Heart right ventricle (tissue), 16 donors: ENCODE data around the gene LRP2. TPM values are rescaled to one million over a fixed set of nuclear protein-coding genes. Genes with fewer than 3 reads are reported as not detected.

Experiments
- ATAC-seq, 8 donors: fragments of 200-7000 bp; cut with Tn5 transposase; one replicate each; pipeline ENCODE4 v1.9.1; 2020; ENCODE audit warnings: mild to moderate bottlenecking in 8 of 8, moderate library complexity in 8 of 8, moderate number of reproducible peaks in 1 of 8
- DNase-seq, 2 donors: peaks; one replicate each; pipeline ENCODE4 v3.0.0-alpha.2; 2020
- H3K27ac ChIP-seq, 10 donors: fragments of 200-600 bp; sonication (generic) in 2 of 10; one replicate each; pipeline versions ENCODE4 v1.5.0 to v1.8.0; 2020 to 2022; ENCODE audit warnings: mild to moderate bottlenecking in 3 of 10
- H3K27me3 ChIP-seq, 7 donors: fragments of 200-600 bp; one replicate each; pipeline ENCODE4 v1.8.0; 2021 to 2022; ENCODE audit warnings: mild to moderate bottlenecking in 2 of 7
- H3K36me3 ChIP-seq, 9 donors: fragments of 200-600 bp; sonication (generic) in 1 of 9; one replicate each; pipeline versions ENCODE4 v1.5.0 to v1.8.0; 2020 to 2022; ENCODE audit warnings: mild to moderate bottlenecking in 2 of 9
- H3K4me1 ChIP-seq, 9 donors: fragments of 200-600 bp; sonication (generic) in 1 of 9; one replicate each; pipeline versions ENCODE4 v1.5.0 to v1.8.0; 2020 to 2022; ENCODE audit warnings: mild to moderate bottlenecking in 4 of 9
- H3K4me3 ChIP-seq, 10 donors: fragments of 200-600 bp; sonication (generic) in 2 of 10; one replicate each; pipeline versions ENCODE4 v1.5.0 to v1.8.0; 2020 to 2022; ENCODE audit warnings: mild to moderate bottlenecking in 7 of 10, moderate library complexity in 2 of 10
- H3K9me3 ChIP-seq, 11 donors: fragments of 200-600 bp in 10 of 11; sonication (generic) in 2 of 11; one replicate each; pipeline versions ENCODE4 v1.5.0 to v1.8.0; 2013 to 2022; ENCODE audit warnings: mild to moderate bottlenecking in 2 of 11, control low read depth in 1 of 11, moderate library complexity in 1 of 11
- WGBS, 2 donors: extraction: QIAGEN DNeasy Blood & Tissue Kit; methylation state at CpG; one replicate each; pipeline ENCODE4 v1.1.7; 2013; ENCODE audit warnings: inconsistent platforms in 1 of 2; 5-methylcytosine and 5-hydroxymethylcytosine counted together
- intact Hi-C, 10 donors: fragments of 100-400 bp; cut with DNase I; formaldehyde crosslinking; loops; one replicate each; pipeline versions ENCODE4 v1.11.1 to v1.14.2; 2022
- polyA plus RNA-seq, 2 donors: library from polyadenylated mRNA; stranded (reverse); fragments of 200-250 nt; gene quantifications; one replicate each; pipeline ENCODE4 v1.2.3, GENCODE V29; 2013
- total RNA-seq, 10 donors: library from RNA; stranded (reverse); fragmentation: NEBNext Ultra II Directional in 3 of 10; extraction: Animal tissue kit (Norgen Biotek cat#: 25700) in 3 of 10; gene quantifications; one replicate each; pipeline versions ENCODE4 v1.2.1 to v1.2.4, GENCODE V29; 2021 to 2023
- TF ChIP-seq, protein P1 (sequence below), 9 donors: fragments of 200-600 bp; sonication (generic) in 2 of 9; IDR thresholded peaks; one replicate each; pipeline versions ENCODE4 v1.5.0 to v1.8.0; 2021 to 2022; ENCODE audit warnings: antibody characterized with exemption in 9 of 9, mild to moderate bottlenecking in 5 of 9, moderate library complexity in 1 of 9
- donor health status: Arrhythmogenic right ventricular cardiomyopathy.
- donor health status: ischemic (EF 13 %, LVEDD 7.1; RV severe dilation, severe dysfunction).
- donor health status: healthy with polysubstance abuse.
- donor health status: DM: no; HTN: yes; CAD: no.
- donor health status: DM: no; HTN: no; CAD: no.
- donor health status: ischemic (EF 25% LVEDD 6.9; RV normal size, moderate dysfunction).
- donor health status: ischemic (EF 25% LVEDD 5.7; RV mildly dilated, moderate dysfunction).
- donor health status: healthy.
- donor health status: DM: yes; HTN: yes; CAD: no.
- donor health status: Ischemic cardiomyopathy.
- donor health status: ischemic (EF 35%, LVEDD 5.7; RV mildly dilated, moderate dysfunction).
- donor health status: nonischemic (EF 11% LVEDD 7.7; RV severe dilation, severe dysfunction).
- donor health status: DM: yes; HTN: yes; CAD: no.
- donor health status: PGD.
- donor health status: ischemic (EF 29% LVEDD 5.4; RV normal size, mild dysfunction).
- donor health status: nonischemic (EF 23%, LVEDD 6.1; RV moderate dilation, normal function).

Gene LRP2
- total and polyA plus RNA-seq, 12 donors: 0.06 to 1.3 (median 0.27) TPM; not detected in 8

DNA sequence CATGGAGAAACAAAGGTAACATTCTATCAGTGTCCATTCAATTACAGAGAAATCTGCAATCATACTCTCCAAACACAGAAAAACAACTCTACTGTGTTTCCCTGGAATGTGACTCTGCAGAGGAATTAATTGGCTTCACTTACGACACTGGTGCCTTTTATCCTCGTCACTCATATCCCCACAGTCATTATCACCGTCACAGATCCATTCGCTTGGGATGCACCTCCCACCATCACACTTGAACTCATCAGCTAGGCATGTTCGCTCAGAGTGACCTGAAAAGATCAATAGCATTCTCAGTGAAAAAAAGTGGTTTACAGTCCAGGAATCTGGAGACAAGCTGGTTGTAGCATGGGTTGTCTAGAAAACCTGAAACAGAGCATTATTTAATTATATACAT, 168.7 kb downstream of the LRP2 start:
- DNase-seq: no peak
- TF ChIP-seq, protein P1, sequence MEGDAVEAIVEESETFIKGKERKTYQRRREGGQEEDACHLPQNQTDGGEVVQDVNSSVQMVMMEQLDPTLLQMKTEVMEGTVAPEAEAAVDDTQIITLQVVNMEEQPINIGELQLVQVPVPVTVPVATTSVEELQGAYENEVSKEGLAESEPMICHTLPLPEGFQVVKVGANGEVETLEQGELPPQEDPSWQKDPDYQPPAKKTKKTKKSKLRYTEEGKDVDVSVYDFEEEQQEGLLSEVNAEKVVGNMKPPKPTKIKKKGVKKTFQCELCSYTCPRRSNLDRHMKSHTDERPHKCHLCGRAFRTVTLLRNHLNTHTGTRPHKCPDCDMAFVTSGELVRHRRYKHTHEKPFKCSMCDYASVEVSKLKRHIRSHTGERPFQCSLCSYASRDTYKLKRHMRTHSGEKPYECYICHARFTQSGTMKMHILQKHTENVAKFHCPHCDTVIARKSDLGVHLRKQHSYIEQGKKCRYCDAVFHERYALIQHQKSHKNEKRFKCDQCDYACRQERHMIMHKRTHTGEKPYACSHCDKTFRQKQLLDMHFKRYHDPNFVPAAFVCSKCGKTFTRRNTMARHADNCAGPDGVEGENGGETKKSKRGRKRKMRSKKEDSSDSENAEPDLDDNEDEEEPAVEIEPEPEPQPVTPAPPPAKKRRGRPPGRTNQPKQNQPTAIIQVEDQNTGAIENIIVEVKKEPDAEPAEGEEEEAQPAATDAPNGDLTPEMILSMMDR (IDR thresholded peaks at IDR 0.05): no peak
- H3K4me1 ChIP-seq: no peaks in the 10 kb centered on the region
- H3K27me3 ChIP-seq: peaks cover 0 to 6% (median 0%) of the 10 kb centered on the region in 7 donors
- H3K27ac ChIP-seq: no peak overlapping the region
- H3K36me3 ChIP-seq: no peaks in the 10 kb centered on the region
- WGBS, 2 donors: 59 to 64% methylated on average over 5 of the region's 5 CpGs
- no peak overlapping the region for H3K4me3 ChIP-seq
- ATAC-seq: no peak
- intact Hi-C loops: no loop called here
- no peaks in the 10 kb centered on the region for H3K9me3 ChIP-seq

DNA sequence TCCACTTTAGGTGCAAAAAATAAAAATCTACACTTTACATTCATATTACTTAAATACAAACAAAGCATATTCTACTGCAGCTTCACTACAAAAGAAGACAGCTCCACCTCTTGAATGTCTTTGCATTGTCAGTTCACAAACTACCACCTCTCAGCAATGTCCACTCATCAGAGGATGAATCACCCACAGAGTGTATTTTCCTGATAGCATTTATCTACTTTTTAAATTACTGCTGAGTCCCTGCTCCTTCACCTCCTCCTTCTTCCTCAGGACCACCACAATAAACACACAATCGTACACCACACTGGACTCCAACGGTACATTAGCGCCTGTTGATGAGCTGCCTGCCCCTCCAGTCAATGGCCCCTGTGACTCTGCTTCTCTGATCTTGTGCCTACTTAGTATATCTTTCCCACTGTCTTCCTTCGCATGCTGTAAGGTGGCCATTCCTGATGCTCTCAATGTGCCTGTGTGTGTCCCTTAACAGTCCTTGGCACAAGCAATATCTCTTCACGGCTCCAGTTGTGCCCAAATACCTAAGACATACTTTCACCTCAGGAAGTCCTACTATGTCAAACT, 172.0 kb downstream of the LRP2 start:
- Histone ChIP-seq H3K27ac (no peak overlapping the region), H3K27me3 (peaks cover 0 to 6% (median 0%) of the 10 kb centered on the region in 7 donors), H3K36me3 (no peaks in the 10 kb centered on the region), H3K4me3 (no peak overlapping the region), H3K9me3 (no peaks in the 10 kb centered on the region), H3K4me1 (no peaks in the 10 kb centered on the region)
- DNase-seq (no peak), ATAC-seq (no peak)
- intact Hi-C loops: no loop called here
- WGBS, 2 donors: 52 to 94% methylated on average over 5 of the region's 5 CpGs
- TF ChIP-seq, protein P1 (IDR thresholded peaks at IDR 0.05): no peak

DNA sequence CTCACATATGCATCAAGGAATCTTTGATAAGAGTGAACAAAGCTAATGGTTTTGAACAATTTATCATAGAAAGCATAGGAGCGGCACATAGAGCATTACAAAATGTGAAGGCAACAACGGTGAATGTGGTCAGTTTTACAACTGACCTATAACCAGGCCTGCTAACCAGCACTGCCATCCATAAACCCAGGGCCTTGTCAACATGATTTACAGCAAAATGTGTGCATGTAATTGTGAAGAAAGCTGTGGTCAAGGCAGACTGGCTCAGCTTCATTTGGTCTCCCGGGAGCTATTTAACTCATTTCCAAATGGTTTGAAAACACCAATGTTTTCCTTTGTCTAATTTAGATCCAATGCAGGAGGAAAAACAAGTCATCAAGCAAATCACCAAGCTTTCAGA, 173.2 kb downstream of the LRP2 start:
- intact Hi-C loops: no loop called here
- TF ChIP-seq, protein P1 (IDR thresholded peaks at IDR 0.05): no peak
- ATAC-seq (no peak), DNase-seq (no peak)
- H3K36me3 ChIP-seq: no peaks in the 10 kb centered on the region
- H3K4me3 ChIP-seq: no peak overlapping the region
- 83 to 94% methylated on average over 3 of the region's 3 CpGs for WGBS, 2 donors
- H3K9me3 ChIP-seq: no peaks in the 10 kb centered on the region
- H3K27me3 ChIP-seq: peaks cover 0 to 1% (median 0%) of the 10 kb centered on the region in 7 donors
- H3K27ac ChIP-seq: no peak overlapping the region
- no peaks in the 10 kb centered on the region for H3K4me1 ChIP-seq

DNA sequence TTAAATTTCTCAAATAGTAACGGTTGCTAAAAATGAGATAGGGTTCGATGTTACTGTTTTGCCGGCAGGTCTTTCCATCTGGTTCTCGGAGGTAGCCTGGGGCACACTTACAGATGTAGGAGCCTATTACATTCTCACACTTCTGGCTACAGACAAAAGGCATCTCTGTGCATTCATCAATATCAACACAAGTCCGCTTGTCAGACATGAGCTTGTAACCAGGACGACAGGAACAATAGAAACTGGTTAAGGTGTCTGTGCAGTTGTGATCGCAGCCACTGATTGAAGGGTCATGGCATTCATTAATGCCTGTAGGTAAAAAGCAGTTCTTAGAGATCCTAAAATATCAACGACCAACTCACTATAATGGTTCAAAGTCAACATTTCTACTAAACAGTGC, 176.6 kb downstream of the LRP2 start:
- no peaks in the 10 kb centered on the region for H3K4me1 ChIP-seq
- ATAC-seq: no peak
- H3K27me3 ChIP-seq: no peaks in the 10 kb centered on the region
- no peak for DNase-seq
- no peaks in the 10 kb centered on the region for H3K9me3 ChIP-seq
- no peaks in the 10 kb centered on the region for H3K36me3 ChIP-seq
- no peak overlapping the region for H3K4me3 ChIP-seq
- TF ChIP-seq, protein P1 (IDR thresholded peaks at IDR 0.05): no peak
- intact Hi-C loops: no loop called here
- no peak overlapping the region for H3K27ac ChIP-seq
- WGBS, 2 donors: 80 to 85% methylated on average over 8 of the region's 8 CpGs
